ENCODE results near the gene RLN1. TPM values are rescaled to one million over a fixed set of nuclear protein-coding genes. Genes with fewer than 3 reads are reported as not detected.

Gene RLN1
- total RNA-seq, 1 experiment from 2014 or later, result not detected

DNA sequence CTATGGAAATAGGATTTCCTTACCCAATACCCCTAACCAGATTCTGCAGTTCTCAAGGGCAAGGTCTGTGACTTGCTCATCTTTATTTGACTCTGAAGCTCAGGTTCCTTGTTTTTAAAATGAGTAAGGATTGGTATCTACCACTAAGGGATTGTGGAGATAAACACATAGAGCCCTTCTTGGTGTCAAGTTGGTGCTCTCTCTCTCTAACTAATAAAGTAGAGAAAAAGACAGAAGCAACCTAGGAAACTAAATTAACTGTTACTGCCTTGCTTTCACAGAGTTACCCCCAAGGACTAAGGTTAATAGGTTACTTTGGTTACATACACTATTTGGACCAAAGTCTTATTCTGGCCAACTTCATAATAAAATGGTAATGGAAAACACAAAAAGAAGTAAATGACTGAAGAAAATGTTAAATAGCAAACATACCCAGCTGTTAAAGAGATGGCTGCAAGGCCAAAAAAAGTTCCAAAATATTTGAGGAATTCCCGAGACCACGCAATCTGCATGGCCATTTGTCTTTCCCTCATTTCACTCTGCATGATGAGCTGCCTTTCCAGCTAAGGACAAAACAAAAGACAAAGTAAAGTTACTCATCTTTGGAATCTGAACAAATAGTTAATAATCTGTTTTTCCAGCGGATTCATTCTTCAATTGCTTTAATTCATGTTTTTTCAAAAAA, 21.8 kb upstream of the RLN1 start:
- no peaks in the 10 kb centered on the region for H3K4me1 Mint-ChIP-seq (ENCODE audit: low read depth, unreplicated experiment)
- no peak overlapping the region for H3K27ac Mint-ChIP-seq (ENCODE audit: unreplicated experiment)
- CTCF ChIA-PET, result no interaction called here
- no peaks in the 10 kb centered on the region for H3K9me3 Mint-ChIP-seq (ENCODE audit: low read depth, unreplicated experiment)
- intact Hi-C loops (cut with micrococcal nuclease; ENCODE audit: unreplicated experiment), result no loop called here
- no peaks in the 10 kb centered on the region for H3K27me3 Mint-ChIP-seq (ENCODE audit: unreplicated experiment)
- no peaks in the 10 kb centered on the region for H3K36me3 Mint-ChIP-seq (ENCODE audit: insufficient read depth, unreplicated experiment)
- no peak for DNase-seq
- H3K4me3 Mint-ChIP-seq (ENCODE audit: low read depth, unreplicated experiment), result no peak overlapping the region
- TF ChIP-seq, protein P1, sequence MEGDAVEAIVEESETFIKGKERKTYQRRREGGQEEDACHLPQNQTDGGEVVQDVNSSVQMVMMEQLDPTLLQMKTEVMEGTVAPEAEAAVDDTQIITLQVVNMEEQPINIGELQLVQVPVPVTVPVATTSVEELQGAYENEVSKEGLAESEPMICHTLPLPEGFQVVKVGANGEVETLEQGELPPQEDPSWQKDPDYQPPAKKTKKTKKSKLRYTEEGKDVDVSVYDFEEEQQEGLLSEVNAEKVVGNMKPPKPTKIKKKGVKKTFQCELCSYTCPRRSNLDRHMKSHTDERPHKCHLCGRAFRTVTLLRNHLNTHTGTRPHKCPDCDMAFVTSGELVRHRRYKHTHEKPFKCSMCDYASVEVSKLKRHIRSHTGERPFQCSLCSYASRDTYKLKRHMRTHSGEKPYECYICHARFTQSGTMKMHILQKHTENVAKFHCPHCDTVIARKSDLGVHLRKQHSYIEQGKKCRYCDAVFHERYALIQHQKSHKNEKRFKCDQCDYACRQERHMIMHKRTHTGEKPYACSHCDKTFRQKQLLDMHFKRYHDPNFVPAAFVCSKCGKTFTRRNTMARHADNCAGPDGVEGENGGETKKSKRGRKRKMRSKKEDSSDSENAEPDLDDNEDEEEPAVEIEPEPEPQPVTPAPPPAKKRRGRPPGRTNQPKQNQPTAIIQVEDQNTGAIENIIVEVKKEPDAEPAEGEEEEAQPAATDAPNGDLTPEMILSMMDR (IDR thresholded peaks at IDR 0.05; ENCODE audit: unreplicated experiment), result no peak
- no TSS peak for BruUV-seq (replicated peaks)

DNA sequence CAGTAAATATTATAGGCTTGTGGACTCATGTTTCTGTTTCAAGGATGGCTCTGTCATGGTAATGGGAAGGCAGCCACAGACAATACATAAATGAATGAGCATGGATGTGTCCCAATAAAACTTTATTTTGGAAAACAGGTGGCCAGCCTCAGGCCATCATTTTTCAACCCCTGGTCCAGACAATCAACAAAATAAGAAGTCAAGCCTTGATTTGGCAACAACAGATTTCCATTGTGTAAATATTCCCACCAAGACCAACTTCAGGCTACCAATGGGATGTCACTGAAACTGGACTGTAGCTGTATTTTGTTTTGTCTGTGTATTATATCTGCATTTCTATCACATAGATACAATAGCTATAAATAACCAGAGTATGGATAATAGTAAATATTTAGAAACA, 20.7 kb upstream of the RLN1 start:
- no TSS peak for BruUV-seq (replicated peaks)
- Mint-ChIP-seq H3K27me3 (ENCODE audit: unreplicated experiment) (no peaks in the 10 kb centered on the region), H3K4me1 (ENCODE audit: low read depth, unreplicated experiment) (no peaks in the 10 kb centered on the region), H3K9me3 (ENCODE audit: low read depth, unreplicated experiment) (no peaks in the 10 kb centered on the region), H3K36me3 (ENCODE audit: insufficient read depth, unreplicated experiment) (no peaks in the 10 kb centered on the region), H3K27ac (ENCODE audit: unreplicated experiment) (no peak overlapping the region), H3K4me3 (ENCODE audit: low read depth, unreplicated experiment) (no peak overlapping the region)
- no peak for DNase-seq
- intact Hi-C loops (cut with micrococcal nuclease; ENCODE audit: unreplicated experiment), result no loop called here
- TF ChIP-seq, protein P1 (IDR thresholded peaks at IDR 0.05; ENCODE audit: unreplicated experiment), result no peak
- CTCF ChIA-PET, result interaction anchor here (1.0 kb wide), 1 partner anchor 10 kb away, joined by 3 read pairs; no protein-coding TSS in a partner anchor

DNA sequence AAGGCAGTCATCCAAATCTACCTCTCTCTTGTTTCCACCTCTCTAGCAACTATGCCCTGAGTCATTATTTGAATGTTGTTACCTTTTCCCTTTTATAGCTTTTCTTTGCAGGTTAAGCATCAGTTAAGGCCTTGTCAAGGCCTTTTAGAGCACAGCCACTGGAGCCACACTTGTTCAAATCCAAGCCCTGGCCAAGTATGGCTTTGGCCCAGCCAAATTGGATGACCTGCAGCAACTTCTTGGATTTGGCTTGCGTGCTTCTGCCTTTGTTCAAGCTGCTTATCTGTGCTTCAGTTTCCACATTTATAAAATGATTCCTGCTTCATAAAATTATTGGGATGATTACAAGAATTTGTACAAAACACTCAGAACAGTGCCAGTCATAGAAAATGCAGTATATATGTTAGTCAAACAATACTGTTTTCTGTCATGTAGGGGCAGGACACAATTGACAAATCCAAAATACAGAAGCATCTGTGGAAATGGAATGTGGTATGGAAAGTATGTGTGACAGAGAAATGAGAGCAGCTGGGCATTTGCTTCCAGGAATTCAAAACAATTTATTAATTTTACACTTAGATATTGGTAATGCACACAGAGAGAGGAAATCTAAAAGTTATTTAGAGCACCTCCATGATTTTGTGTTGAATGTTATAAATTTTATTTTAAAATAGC, 17.9 kb upstream of the RLN1 start:
- Mint-ChIP-seq H3K4me3 (ENCODE audit: low read depth, unreplicated experiment) (no peak overlapping the region), H3K36me3 (ENCODE audit: insufficient read depth, unreplicated experiment) (no peaks in the 10 kb centered on the region), H3K27ac (ENCODE audit: unreplicated experiment) (no peak overlapping the region), H3K4me1 (ENCODE audit: low read depth, unreplicated experiment) (no peaks in the 10 kb centered on the region), H3K9me3 (ENCODE audit: low read depth, unreplicated experiment) (no peaks in the 10 kb centered on the region), H3K27me3 (ENCODE audit: unreplicated experiment) (no peaks in the 10 kb centered on the region)
- intact Hi-C loops (cut with micrococcal nuclease; ENCODE audit: unreplicated experiment), result no loop called here
- no TSS peak for BruUV-seq (replicated peaks)
- no peak for DNase-seq
- TF ChIP-seq, protein P1 (IDR thresholded peaks at IDR 0.05; ENCODE audit: unreplicated experiment), result no peak
- CTCF ChIA-PET, result no interaction called here

DNA sequence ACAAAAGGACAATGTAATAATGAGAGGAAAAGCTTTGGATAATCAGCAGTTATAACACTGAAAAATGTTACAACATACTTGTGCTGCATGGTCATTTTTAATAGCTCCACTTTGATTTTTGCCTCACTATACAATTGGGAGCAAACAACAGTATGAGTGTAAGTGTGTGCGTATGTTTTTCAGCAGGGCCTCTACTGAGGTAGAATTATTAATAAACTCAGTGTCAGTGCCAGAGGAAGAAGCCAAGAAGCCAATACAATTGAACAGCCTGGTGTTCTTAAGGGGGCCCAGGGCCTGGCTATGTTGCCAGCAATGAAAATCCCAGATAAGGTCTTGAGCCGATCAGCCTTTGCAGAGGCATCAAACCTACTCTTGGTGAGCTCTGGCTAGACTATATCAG, 16.1 kb upstream of the RLN1 start:
- no peaks in the 10 kb centered on the region for H3K4me1 Mint-ChIP-seq (ENCODE audit: low read depth, unreplicated experiment)
- intact Hi-C loops (cut with micrococcal nuclease; ENCODE audit: unreplicated experiment), result no loop called here
- DNase-seq, result no peak
- no peak overlapping the region for H3K27ac Mint-ChIP-seq (ENCODE audit: unreplicated experiment)
- H3K4me3 Mint-ChIP-seq (ENCODE audit: low read depth, unreplicated experiment), result no peak overlapping the region
- no TSS peak for BruUV-seq (replicated peaks)
- CTCF ChIA-PET, result no interaction called here
- no peaks in the 10 kb centered on the region for H3K27me3 Mint-ChIP-seq (ENCODE audit: unreplicated experiment)
- no peaks in the 10 kb centered on the region for H3K9me3 Mint-ChIP-seq (ENCODE audit: low read depth, unreplicated experiment)
- H3K36me3 Mint-ChIP-seq (ENCODE audit: insufficient read depth, unreplicated experiment), result no peaks in the 10 kb centered on the region
- TF ChIP-seq, protein P1 (IDR thresholded peaks at IDR 0.05; ENCODE audit: unreplicated experiment), result no peak
